ENCODE measurements around the gene PLEKHA6.

Gene PLEKHA6

GRCh38 chr1:204192589-204193352 lies 167.0 kb downstream of the PLEKHA6 start:
- Histone ChIP-seq H4K20me1 (ENCODE audit: insufficient read depth) (no peaks in the 10 kb centered on the region; the same call in 1 of the 2 replicates), H3K79me2 (ENCODE audit: insufficient read depth, low read depth) (no peaks in the 10 kb centered on the region), H3K27me3 (ENCODE audit: insufficient read depth, low read depth) (peaks cover 12% of the 10 kb centered on the region; the same call in 1 of the 2 replicates), H3K4me1 (ENCODE audit: low read depth, poor library complexity, severe bottlenecking) (no peaks in the 10 kb centered on the region), H3K4me2 (no peak overlapping the region), H3K36me3 (ENCODE audit: insufficient read depth) (no peaks in the 10 kb centered on the region), H2AFZ (ENCODE audit: low read depth) (no peak overlapping the region), H3K27ac (no peak overlapping the region), H3K4me3 (IDR thresholded peaks at IDR 0.05; ENCODE audit: insufficient read depth, low read depth, low read length) (no peak overlapping the region), H3K9ac (no peak overlapping the region)
- TF ChIP-seq CTCF (conservative IDR thresholded peaks at IDR 0.05; ENCODE audit: low read depth, low read length) = no peak

GRCh38 chr1:204192046-204192445 lies 167.7 kb downstream of the PLEKHA6 start:
- H3K27me3 ChIP-seq (ENCODE audit: insufficient read depth, low read depth) = peaks cover 12% of the 10 kb centered on the region; the same call in 1 of the 2 replicates
- H3K9ac ChIP-seq = no peak overlapping the region
- H4K20me1 ChIP-seq (ENCODE audit: insufficient read depth) = no peaks in the 10 kb centered on the region; the same call in 1 of the 2 replicates
- no peak overlapping the region for H3K4me2 ChIP-seq
- H3K4me1 ChIP-seq (ENCODE audit: low read depth, poor library complexity, severe bottlenecking) = no peaks in the 10 kb centered on the region
- H3K36me3 ChIP-seq (ENCODE audit: insufficient read depth) = no peaks in the 10 kb centered on the region
- no peak for TF ChIP-seq CTCF (conservative IDR thresholded peaks at IDR 0.05; ENCODE audit: low read depth, low read length)
- H2AFZ ChIP-seq (ENCODE audit: low read depth) = no peak overlapping the region
- H3K27ac ChIP-seq = no peak overlapping the region
- H3K4me3 ChIP-seq (IDR thresholded peaks at IDR 0.05; ENCODE audit: insufficient read depth, low read depth, low read length) = no peak overlapping the region
- no peaks in the 10 kb centered on the region for H3K79me2 ChIP-seq (ENCODE audit: insufficient read depth, low read depth)

GRCh38 chr1:204191456-204191855 lies 168.3 kb downstream of the PLEKHA6 start:
- Histone ChIP-seq H4K20me1 (ENCODE audit: insufficient read depth) (no peaks in the 10 kb centered on the region; the same call in 1 of the 2 replicates), H3K79me2 (ENCODE audit: insufficient read depth, low read depth) (no peaks in the 10 kb centered on the region), H3K4me1 (ENCODE audit: low read depth, poor library complexity, severe bottlenecking) (no peaks in the 10 kb centered on the region), H3K27ac (no peak overlapping the region), H3K4me3 (IDR thresholded peaks at IDR 0.05; ENCODE audit: insufficient read depth, low read depth, low read length) (no peak overlapping the region), H3K27me3 (ENCODE audit: insufficient read depth, low read depth) (peaks cover 12% of the 10 kb centered on the region; the same call in 1 of the 2 replicates), H3K36me3 (ENCODE audit: insufficient read depth) (no peaks in the 10 kb centered on the region), H3K9ac (no peak overlapping the region), H3K4me2 (no peak overlapping the region), H2AFZ (ENCODE audit: low read depth) (no peak overlapping the region)
- no peak for TF ChIP-seq CTCF (conservative IDR thresholded peaks at IDR 0.05; ENCODE audit: low read depth, low read length)

- Histone ChIP-seq H3K27me3 (ENCODE audit: insufficient read depth, low read depth) (peaks cover 8% of the 10 kb centered on the region; the same call in 1 of the 2 replicates), H3K4me1 (ENCODE audit: low read depth, poor library complexity, severe bottlenecking) (no peaks in the 10 kb centered on the region), H4K20me1 (ENCODE audit: insufficient read depth) (no peaks in the 10 kb centered on the region; the same call in 1 of the 2 replicates), H2AFZ (ENCODE audit: low read depth) (no peak overlapping the region), H3K27ac (no peak overlapping the region), H3K4me3 (IDR thresholded peaks at IDR 0.05; ENCODE audit: insufficient read depth, low read depth, low read length) (no peak overlapping the region), H3K36me3 (ENCODE audit: insufficient read depth) (no peaks in the 10 kb centered on the region), H3K79me2 (ENCODE audit: insufficient read depth, low read depth) (no peaks in the 10 kb centered on the region), H3K4me2 (no peak overlapping the region), H3K9ac (no peak overlapping the region)
- no peak for TF ChIP-seq CTCF (conservative IDR thresholded peaks at IDR 0.05; ENCODE audit: low read depth, low read length)
These were observed 169.2 kb downstream of the PLEKHA6 start for GRCh38 chr1:204190212-204191211.

Data from KMS-11 (cell line).